NCI-H510A (cell line): Measurements from ENCODE around the gene SIRPD.
"Not testable (repeated sequence)": the region's sequence is repeated elsewhere in the genome, so short reads cannot be mapped to it uniquely, and the experiment has no call there.

Experiments used
- DNase-seq: peaks from one replicate; lab custom pipeline; 2025; lab: John Stamatoyannopoulos, UW

Gene SIRPD

GRCh38 chr20:1557605-1558004 is at the start of gene SIRPD:
SIRPD (minus strand) TSS chr20:1557705; CDS start chr20:1557653, 52 bp downstream.
- no peak for DNase-seq

GRCh38 chr20:1600736-1601135 is 43.2 kb upstream of the SIRPD start:
- no peak for DNase-seq

GRCh38 chr20:1595333-1595732 is 37.8 kb upstream of the SIRPD start:
- DNase-seq, result no peak

DNA sequence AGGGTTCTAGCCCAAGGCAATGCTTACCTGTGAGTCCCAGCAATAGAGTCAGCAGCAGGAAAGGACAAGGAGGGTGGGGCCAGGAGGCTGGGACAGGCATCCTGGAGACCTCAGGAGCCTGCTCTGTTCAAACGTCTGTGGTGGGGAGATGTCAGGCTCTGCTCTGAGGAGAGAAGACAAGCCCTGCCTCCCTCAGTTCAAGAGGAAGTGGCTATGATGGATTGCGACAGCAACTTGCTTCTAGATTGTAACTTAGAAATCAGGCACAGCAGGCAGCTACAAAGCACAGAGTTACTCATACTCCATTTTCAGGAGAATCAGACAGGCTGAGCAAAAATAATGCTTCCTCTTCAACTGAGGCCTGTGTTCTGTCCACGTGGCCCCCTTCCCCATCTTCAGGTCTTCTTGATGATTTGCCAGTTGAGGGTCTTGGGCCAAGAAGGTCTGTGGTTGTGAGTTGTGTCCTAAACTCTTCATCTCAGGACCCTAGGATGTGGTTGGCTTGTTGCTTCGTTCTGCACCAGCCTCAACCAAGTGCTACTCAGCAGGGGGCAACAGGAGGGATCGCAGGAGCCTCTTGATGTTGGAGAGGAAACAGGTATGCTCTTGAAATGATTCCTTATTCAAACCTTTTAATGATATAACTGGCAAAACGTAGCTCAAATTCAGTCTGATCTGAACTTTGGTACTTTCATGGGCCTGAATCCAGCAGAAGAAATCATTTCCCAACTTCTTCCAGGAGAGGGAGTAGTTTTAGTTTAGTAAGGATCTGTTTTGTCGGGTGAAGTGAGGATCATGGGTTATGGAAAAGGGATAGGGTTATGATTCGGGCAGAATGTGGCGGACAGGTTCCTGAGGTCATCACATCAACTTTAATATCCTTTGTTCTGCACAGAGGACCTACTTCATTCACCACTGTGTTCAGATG is 31.3 kb upstream of the SIRPD start:
- DNase-seq, result no peak

DNA sequence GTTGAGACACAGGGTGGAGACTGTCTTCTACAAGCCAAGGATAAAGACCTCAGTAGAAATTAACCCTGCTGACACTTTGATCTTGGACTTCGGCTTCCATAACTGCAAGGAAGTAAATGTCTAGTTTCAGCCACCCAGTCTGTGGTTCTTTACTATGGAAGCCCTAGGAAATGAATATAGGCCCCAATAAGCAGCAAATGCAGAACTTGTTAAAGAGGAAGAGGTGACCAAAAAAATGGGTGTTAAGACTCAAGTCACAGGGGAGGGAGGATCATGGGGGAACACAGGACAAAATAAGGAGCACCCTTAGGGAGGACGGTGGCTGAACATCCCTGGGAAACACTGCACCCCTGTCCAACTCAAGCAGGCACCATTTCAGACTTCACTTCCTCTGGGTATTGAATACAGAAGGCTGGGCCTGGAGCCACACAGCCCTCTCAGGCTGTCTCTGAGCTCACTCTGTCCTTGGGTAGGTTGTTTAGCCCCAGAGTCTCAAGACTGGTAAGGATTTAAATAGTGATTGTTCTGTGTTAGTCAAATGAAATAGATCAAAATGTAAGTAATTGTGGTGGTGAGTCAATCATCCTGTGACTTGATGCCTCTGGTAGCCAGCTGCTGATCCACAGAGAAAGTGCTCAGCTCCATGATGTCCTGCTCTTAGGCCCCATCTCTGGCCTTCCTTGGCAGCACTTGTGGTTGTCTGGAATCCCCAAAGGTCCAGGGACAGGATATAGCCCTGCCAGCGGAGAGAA is 30.5 kb upstream of the SIRPD start:
- no peak for DNase-seq

DNA sequence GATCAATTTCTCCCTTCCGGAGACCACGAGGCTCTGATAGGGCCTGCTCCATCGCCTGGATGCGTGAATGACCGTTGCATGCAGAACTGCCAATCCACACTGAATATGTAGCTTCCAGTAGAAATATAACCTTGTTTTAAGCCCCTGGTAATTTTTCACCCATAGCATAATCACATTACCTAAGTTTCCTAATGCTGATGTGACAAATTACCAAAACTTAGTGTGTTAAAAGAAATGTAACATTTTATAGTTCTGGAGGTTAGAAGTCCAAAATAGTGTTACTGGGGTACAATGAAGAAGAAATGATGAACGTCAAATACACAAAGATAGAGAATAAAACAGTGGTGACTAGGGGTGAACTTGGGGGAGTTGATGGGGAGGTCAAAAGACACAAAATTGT is 22.0 kb upstream of the SIRPD start:
- DNase-seq, result no peak

DNA sequence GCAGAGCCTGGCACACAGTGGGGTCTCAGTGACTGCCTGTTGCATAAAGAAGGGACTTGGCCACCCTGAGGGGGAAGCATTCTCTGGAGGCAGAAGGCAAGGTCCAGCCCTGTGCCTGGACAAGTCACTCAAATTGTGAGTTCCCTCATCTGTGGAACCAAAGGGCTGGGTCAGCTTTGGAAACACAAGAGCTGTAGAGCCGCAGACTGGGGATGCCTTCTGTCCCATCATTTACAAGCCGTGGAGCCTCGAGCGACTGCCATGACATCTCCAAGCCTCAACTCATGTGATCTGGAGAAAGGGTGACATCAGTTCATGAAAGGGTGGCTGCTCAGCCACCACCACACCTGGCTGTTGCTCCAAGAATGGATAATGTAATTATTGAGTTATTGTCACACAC is 20.4 kb upstream of the SIRPD start:
- no peak for DNase-seq

GRCh38 chr20:1577313-1577712 is 19.8 kb upstream of the SIRPD start:
- not testable (repeated sequence) for DNase-seq

- no peak for DNase-seq
These were observed 19.1 kb upstream of the SIRPD start for GRCh38 chr20:1576641-1577040.

DNA sequence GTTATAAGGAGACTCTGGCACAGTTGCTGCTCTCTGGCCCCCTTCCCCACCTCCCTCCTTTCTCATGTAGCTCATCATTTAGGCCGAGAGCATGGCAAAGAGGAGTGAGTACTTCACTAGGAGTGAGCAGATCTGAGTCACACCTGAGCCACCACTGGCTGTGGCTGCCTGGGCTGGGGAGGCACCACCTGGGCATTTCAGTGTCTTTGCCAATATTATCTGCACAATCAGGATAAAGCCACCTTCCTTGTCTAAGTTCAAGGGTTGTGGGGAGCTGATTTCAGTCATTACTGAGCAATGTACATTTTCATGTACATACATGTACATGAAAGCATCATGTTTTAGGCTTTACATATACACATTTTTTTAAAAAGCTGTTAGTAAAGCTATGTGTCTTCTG is 18.5 kb upstream of the SIRPD start:
- DNase-seq, result not testable (repeated sequence)

DNA sequence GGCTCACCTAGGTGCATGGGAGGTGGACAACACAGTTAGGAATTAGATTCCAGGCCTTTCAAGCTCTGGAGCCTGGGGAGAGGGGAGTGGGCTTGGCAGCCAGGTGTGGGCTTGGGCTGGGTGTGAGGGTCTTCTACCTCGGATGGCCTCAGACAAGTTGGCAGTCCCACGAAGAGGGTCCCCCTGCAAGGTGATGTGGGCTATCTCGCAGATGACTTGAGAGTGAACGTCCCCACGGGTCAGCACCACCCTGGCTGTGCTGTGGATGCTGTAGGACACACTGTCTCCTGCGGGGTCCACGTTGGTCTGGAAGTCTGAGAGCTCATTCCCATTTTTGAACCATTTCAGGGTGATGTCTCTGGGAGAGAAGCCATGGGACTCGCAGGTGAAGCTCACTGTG is 14.1 kb upstream of the SIRPD start:
- DNase-seq, result not testable (repeated sequence)

DNA sequence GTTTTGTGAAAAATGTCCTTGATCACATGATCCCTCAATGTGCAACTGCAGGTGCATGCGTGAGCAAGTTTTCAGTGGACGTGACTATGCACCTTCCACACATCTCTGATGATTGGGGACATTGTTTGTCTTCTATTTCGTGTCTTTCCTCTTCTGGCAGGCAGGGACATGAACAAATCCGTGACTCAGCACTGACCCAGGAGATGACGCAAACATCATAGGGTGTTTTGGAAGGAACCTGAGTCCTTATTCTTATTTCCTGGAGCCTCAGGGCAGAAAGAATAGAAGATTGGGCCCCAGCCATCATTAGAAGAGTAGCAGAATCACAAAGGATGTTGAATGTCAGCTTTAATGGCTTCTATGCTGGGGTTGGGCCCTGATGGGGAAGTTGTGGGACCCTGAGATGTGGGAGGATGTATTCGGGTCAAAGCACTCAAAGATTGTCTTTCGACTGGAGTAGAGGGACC is 11.9 kb upstream of the SIRPD start:
- DNase-seq, result no peak

DNA sequence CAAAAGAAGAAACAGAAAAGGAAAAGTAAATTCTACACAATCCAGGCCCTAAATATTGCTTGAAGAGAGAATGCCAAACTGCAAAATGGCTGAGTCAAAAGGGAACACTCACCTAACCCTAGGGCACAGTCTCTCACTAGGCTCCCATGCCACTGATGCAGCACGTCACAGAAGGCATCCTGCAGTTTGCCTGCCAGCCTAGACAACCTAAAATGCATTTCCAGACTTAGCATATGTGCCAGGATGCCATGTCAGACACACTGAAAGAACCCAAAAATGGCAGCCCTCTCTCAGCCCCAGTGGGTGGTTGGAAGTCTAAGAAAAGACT is 10.6 kb upstream of the SIRPD start:
- no peak for DNase-seq

- DNase-seq, result no peak
These were observed 10.1 kb upstream of the SIRPD start for GRCh38 chr20:1567392-1568162.

DNA sequence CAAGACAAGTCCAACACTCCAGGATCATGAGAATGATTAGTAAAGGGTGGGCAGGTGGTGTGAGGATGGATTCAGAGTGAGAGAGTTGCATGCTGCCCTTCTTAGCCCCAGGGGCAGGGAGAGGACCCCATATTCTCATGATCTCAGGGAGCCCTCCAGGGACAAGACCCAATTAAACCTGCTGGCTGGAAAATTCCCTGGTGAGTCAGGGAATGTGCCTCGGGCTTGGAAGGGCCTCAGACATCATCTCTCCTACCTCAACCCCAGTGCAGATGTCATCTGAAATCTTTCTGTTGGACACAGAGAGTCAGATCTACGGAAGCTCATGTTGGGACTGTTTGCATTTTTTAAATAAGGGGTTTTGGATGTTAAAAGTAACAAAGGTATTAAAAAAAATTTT is 9.2 kb upstream of the SIRPD start:
- no peak for DNase-seq

DNA sequence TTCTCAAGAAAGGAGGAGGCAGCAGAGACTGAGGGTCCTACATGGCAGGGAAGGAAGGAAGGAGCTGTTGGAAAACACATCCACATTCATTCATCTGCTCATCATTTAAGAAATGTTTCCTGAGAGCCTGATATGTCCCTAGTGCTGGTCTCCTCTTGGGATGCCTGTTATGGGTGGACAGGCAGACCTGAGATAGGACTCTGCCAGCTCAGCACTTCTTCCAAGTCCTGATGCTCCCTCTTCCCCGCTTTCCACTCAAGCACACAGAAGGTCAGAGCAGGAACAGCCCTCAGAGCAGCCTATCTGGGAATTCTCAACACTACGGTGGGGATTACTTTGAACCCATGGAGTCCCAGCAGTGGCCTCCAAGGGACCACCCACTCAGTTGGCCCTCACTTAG is 8.0 kb upstream of the SIRPD start:
- no peak for DNase-seq

GRCh38 chr20:1563598-1563997 is 6.1 kb upstream of the SIRPD start:
- DNase-seq, result no peak

DNA sequence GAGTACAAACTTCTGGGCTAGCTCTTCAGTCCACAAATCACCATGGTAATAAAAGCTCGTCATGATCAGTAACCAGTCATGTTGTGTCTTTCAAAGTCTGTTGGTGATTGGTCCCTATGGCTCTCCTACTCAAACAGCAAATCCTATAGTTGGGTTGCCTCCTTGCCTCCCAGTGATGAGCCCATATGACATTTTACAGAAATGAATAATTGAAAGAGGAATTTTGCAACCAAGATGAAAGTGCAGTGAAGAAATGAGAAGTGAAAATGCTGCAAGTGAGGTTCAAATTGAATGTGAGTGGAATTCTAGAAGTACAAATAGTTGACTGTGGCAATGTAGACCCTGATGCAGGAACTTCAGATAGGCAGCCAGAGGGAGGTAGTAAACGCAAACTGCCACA is 5.1 kb upstream of the SIRPD start:
- DNase-seq, result no peak

- no peak for DNase-seq
These were observed 3.8 kb upstream of the SIRPD start for GRCh38 chr20:1561350-1561749.

DNA sequence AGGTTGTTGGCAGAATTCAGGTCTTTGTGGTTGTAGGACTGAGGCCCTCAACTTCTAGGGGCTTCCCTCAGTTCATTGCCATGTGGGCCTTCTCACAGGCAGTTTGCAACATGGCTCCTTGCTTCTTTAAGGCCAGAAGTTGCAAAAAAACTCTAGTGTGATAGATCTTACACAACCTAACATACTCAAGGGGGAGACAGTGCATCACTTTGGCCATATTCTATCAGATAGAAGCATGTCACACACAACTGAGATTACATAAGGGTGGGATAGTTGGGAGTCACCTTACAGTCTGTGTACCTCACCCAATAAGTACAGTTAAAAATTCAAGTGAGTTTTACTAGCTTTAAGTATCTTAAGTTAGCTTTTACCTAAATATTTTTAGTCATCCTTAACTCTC is 1.6 kb downstream of the SIRPD start:
- no peak for DNase-seq

- no peak for DNase-seq
These were observed 17.6 kb downstream of the SIRPD start for GRCh38 chr20:1539816-1540419.

- no peak for DNase-seq
These were observed 18.9 kb downstream of the SIRPD start for GRCh38 chr20:1538655-1539054.
